PFSK-1 (cell line): Measurements from ENCODE around the gene RHBDD1.

Experiments used
- POLR2AphosphoS5 ChIP-seq: IDR thresholded peaks from 2 replicates; pipeline ENCODE4 v1.6.1; 2012; ENCODE audit warnings: low read depth, mild to moderate bottlenecking, control low read depth, low read length, moderate library complexity
- TAF1 ChIP-seq: IDR thresholded peaks from 2 replicates; pipeline ENCODE4 v1.6.1; 2012; ENCODE audit warnings: low read length, control low read depth, borderline replicate concordance; ENCODE audit not compliant: insufficient read depth

DNA sequence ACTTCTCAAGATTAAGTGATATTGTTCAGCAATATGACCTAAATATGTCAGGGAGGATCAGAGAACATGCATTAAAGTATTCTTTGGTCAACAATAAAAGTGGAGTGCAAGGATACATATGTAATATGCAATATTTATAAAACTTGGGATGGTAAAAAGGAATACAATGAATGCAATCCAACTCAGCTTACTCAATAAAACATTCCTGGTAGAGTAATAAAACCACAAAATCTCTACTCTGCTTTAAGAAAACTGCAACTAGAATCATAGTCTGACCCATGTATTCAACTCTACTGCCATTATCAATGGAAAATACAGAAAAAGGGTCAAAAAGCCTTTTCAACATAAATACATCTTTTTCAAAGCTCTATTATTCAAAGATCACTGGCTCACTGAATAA, 47.8 kb upstream of the RHBDD1 start:
- TF ChIP-seq TAF1 (no peak), POLR2AphosphoS5 (no peak)
